Measurements from ENCODE around the gene GPR89B.
A peak's percentile ranks its signal among the peaks of the same experiment; 100 is the strongest.
"Not testable (repeated sequence)": the region's sequence is repeated elsewhere in the genome, so short reads cannot be mapped to it uniquely, and the experiment has no call there.

Gene GPR89B

DNA sequence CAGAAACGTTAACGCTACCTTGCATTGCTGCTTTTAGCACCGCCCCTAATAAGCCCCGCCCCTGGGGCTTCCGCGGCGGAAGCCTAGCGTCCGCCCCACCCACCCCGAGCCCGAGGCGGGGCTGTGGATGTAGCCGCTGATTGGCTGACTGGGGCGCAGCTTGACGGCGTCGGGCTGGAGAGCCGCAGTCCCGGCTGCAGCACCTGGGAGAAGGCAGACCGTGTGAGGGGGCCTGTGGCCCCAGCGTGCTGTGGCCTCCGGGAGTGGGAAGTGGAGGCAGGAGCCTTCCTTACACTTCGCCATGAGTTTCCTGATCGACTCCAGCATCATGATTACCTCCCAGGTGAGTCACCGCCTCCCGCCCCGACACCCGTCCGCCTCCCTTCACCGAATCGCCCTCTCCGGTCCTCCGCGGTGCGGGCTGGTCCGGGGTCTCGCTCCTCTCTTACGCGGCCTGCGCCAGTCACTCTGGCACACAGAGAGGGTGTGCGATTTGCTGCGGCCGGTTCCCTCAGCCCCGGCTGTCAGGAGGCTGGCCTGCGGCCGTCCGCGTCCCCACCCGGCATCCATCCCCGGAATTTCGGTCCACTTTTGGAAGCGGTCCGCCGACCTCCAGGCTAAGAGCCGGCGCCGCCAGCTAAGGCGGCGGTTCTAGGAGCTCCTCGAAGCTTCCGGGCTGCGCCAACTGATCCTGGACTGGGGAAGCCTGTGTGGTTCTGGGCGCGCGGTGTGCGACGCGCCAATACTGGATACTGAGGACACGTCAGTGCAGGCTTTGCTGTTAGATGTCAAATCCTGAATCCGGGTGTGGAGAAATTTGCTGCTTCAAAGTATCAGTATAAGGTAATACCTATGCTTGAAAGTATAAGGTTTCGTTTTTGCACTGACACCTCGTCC is at the start of gene GPR89B:
Gene GPR89B, plus strand, starts transcription at position 185 of the 897 bp plus-strand sequence. Its CDS starts 117 bp downstream, at position 302.
- DNase-seq, result peak; percentile 91

DNA sequence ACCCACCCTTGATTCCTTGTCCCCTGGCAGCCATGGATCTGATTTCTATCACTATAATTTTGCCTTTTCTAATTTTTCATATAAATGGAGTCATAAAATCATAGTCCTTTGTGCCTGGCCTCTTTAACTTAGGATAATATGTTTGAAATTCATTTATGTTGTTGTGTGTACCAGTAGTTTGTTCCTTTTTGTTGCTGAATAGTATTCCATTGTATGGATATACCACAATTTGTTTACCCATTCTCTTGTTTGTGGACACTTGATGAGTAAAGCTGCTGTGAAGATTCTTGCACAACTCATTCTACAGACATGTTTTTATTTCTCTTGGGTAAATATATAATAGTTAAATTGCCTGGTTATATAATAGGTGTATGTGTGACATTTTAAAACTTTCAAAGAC is 48.3 kb upstream of the GPR89B start:
- no peak for DNase-seq

DNA sequence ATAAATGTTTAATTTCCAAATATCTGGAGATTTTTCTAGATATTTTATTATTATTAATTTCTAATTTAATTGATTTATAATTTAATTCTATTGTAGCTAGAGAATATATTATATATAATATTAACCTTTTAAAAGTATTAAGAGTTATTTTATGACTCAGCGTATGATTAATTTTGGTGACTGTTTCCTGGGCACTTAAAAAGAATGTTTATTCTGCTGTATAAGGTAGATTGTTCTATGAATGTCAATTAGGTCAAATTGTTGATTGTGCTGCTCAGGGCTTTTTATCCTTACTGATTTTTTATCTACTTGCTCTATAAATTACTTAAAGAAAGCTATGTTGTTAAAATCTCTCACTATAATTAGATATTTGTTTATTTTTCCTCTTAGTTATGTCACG is 45.7 kb upstream of the GPR89B start:
- DNase-seq, result no peak

DNA sequence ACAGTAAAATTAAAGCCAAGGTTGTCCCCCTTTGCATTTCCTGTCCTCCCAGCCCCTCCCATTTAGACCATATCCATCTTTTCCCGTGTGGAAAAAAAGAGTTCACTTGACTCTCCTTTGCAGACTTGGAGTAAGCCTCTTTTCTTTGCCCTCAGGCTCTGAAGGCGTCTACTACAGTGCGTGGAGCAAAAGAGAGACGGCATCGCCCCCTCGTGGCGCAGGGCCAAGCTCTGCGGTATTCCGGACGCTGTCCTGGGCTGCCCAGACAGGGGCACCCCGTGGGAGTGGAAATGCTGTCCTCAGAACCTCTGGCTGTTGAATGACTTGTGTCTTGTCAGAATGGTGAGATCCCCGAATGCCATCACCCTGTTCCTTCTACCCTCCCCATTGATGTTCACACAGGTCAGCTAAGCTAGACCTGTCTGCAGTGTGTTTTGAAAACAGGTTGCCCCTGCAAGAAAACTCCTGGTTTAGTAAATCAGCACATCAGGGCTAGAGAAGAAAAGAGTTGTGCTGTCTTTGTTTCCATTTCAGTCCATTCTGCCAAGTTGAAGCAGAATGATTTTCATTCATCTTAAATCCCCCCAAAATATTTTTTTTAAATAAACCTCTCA is 37.9 kb upstream of the GPR89B start:
- peak; percentile 75 for DNase-seq

DNA sequence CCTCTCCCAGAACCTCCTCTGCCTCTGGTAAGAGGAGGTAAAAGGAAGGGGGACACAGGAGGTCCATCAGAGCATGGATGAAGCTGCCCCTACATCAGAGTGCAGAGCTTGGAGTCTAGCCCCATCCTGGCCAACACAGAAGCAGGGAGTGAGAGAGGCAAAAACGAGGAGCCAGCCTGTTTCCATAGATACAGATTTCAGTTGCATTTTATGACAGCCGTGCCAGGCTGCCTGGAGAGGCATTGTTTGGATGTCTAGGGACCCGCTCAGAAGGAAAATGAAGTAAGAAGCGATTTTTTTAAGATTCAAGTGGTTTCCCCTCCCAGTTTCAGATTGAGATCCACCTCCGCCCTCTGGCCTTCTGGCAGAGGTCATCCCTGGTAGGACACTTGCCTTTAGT is 37.1 kb upstream of the GPR89B start:
- DNase-seq, result no peak

DNA sequence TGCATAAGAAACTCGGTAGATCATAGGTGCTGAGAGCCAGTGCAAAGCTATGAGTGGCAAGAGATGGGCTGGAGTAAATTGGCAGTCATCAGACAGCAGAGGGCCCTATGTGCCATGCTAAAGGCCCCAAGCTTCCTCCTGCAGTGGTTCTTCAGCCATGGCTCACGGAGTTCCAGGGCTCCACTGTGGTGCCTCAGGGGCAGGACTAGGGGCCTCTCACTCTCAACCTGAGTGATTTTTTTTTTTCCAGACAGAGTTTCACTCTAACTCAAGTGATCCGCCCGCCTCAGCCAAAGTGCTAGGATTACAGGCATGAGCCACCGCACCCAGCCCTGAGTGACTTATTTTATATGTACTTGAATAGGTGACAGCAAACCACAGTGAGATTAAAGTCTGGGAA is 36.0 kb upstream of the GPR89B start:
- DNase-seq, result no peak

DNA sequence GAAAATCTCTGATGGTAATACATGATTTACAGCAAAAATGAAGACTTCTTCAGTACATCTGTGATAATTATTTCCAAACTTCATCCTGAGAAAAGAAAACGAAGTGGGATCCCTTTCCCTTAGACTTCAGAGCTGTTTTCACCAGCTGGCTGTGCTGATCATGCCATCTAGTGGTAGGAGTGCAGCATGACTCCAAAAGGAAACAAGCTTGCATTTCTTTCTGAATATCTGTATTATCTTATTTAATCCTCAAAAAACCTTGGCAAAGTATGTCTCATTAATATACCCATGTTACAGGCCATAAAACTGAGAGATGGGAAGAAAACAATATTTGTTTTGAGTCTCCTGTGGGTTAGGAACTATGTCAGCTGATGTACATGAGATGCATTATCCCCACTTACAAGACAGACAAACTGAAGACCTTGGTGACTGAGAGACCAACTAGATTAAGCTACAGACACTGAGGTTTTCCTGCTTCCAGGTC is 35.4 kb upstream of the GPR89B start:
- DNase-seq, result no peak

DNA sequence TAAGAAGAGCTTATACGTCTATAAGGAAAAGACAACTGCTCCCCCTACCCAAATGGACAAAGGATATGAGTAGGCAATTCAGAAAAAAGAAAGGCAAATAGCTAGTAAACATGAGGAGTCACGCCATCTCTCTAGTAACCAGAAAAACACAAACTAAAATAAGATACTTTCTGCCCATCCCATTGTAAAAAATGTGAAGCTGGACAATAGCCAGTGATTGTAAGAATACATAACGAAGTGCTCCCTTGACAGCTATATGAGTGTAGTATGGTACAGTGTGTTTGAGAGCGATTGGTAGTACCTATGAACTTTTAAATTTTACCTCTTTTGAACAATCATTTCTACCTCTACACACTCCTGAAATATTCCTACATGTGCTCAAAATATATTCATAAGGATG is 33.1 kb upstream of the GPR89B start:
- no peak for DNase-seq

DNA sequence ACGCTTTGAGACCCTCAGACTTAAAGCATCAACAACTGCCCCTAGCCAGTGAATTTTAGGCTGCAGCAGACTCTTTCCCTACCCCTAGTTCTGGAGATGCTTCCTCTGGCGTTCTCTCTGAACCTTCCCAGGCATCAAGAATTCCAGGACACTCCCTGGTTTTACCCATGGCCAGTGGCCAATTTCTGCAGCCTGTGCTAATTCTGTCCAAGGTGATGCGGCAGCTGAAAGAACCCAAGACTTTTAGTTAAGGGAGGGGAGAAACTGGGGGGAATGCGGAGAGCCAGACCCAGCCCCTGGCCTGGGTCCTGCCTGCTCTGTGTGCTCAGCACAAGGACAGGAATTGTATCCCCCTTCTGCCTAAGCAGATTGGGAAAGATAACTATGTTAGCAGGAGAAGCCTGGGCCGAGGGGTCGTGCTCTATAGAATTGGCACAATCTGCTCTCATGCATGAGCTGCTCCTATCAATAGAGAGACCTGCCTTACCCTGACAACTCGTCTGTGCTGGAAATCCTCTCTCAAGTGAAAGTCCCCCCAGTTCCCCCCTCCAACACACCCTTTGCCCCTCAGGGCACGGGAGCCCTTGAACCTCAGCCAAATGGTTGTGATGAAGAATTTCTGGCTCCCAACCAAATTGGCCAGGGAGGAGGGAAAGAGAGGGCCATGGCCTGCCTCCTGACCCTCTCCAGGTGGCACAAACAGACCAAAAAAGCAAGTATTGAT is 31.0 kb upstream of the GPR89B start:
- DNase-seq, result no peak

DNA sequence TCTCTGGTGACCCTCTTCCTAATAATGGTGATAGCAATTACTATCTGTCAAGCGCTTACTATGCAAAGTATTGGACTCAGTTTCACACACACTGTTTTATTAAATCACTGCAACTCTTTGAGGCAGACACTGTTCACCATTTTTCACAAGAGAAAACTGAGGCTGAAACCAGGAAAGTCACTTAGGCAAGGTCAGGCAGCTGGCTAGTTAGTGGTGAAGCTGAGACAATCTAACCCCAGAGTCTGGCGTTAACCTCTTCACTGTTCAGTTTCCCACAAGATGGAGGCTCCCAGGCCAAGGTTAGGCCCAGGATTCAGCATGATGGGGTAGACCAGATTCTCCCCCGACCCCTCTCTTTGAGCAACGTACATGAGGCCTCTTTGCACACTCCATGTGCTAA is 30.4 kb upstream of the GPR89B start:
- no peak for DNase-seq

DNA sequence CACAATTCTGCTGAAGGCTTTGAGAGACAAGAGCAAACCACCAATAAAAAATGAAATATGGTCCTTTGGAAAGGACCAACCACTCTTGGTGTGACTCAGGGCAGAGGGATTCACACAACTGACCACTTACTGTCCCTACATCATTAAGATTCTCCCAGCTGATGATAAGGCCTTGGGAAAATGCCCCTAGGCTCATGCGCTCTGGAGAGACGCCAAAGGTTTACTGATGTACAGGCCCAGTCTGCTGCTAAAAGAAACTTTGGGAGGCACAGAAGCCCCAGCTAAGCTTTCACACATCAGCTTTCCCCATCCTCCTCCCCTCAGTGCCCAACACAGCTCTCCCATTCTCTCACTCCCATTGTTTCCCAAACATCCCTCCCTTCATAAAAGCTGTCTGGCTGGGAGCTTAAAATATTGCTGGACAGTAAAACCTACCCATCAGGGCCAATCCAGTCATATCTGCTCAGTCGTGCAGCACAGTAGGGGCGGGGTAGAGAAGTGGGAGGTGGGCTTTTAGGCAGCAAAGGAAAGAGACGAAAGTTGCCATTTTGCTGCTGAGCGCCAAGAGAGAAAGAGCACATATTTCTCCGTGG is 25.9 kb upstream of the GPR89B start, which contains the start of gene GJA8:
Gene GJA8, plus strand, starts transcription at position 543 of the 593 bp plus-strand sequence. CDS start 5,161 bp downstream, outside the sequence.
- no peak for DNase-seq

DNA sequence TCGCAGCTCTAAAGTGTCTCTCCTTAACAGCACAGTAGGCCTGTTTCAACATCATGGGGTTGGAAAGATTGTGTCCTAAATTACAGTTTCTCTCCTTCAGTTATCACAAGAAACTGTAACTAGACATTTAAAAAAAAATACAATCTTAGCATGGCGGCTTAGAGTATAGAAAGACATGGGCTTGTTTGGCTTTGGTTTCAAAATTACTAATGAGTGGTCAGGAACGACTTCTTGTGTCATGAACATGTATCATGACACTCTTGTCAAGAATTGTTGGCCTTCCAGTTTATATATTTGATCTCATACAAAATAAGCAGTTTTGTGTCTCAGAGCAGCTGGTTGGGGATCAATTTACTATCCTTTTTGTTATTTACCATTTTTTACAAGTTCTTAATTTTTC is 23.5 kb upstream of the GPR89B start:
- no peak for DNase-seq

DNA sequence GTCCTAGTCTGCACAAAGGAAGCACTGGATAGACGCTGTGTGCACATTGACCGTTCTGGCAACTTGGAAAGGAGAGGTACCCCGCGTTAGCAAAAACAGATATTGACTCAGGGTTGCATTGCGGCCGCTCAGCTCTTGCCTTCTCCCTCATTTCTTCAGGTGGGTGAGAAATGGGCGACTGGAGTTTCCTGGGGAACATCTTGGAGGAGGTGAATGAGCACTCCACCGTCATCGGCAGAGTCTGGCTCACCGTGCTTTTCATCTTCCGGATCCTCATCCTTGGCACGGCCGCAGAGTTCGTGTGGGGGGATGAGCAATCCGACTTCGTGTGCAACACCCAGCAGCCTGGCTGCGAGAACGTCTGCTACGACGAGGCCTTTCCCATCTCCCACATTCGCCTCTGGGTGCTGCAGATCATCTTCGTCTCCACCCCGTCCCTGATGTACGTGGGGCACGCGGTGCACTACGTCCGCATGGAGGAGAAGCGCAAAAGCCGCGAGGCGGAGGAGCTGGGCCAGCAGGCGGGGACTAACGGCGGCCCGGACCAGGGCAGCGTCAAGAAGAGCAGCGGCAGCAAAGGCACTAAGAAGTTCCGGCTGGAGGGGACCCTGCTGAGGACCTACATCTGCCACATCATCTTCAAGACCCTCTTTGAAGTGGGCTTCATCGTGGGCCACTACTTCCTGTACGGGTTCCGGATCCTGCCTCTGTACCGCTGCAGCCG is 20.3 kb upstream of the GPR89B start:
- no peak for DNase-seq

DNA sequence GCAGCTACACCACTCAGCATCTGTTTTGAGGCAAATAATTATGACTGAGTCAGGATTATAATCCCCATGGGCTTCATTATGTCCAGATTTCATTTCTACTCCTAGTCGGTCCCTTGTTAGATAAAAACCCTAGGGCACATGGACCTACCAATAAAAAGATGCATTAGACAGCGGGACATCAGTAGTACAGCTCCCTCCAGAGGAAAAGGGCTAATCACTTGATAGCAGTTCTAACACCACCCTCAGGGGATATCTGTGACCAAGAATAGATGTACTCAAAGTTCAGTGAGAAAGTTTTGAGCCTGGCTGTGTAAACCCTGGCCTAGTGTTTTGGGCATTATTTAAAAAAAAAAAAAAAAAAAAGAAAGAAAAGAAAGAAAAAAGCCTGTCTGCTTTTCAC is 15.7 kb upstream of the GPR89B start:
- no peak for DNase-seq

DNA sequence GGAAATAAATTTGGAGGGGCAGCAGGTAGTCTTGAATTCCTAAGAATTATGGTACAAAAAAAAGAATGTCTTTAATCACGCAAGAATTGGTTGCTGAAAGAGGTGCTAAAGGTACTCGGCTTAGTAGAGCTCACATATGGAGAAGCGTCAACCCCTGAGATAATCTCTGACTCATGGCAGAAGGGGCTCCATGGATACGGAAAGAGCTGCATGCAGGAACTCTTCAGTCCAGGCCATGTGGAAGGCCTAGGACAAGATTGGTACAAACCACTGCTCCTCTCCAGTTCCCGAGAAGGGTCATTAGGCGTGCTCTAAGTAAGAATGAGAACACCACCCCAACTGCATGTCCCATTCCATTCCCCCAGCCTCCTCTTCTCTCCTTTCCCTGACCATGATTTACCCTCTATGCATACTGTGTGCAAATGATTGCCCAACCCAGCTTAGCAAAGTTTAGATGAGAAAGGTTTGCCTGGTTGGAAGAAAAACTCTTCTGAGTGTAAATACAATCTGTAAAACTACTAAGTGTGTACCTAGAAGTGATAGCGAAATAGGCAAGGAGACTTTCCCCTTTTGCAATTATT is 14.8 kb upstream of the GPR89B start:
- no peak for DNase-seq

DNA sequence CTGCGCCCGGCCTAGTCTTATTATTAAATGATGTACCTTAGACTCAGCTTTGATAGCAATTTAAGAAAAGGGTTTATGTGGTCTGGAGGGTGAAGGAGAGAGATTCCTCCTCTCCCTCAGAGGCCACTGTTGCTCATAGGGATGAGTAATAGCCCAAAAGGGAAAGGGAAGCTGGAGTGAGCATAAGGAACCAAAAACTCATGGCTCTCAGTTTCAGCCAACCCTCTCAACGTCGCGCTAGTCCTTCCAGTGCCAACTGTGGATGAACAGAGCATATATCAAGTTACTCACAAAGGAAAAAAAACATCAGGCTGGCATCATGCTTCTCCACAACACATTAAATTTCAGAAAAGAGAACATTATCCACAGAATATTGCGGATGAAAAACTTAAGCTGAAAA is 8.3 kb upstream of the GPR89B start:
- no peak for DNase-seq

DNA sequence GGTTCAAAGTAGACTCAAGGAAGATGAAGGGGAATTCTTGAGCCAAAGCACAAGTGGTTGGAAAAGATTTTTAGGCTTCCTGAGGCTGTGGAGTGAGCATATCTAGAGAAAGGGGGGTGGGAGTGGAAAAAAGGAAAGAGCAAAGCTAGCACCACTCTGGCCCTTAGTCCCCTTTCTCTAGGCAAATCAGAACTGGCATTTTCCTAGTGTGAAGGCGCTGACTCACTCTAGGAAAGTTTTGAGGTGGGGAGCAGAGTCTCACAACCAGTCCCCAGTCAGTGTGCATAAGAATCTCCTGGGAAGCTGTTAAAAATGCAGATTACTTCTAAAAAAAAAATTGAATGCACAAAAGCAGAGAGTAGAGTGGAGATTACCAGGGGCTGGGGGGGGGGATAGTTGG is 3.4 kb upstream of the GPR89B start:
- no peak for DNase-seq

DNA sequence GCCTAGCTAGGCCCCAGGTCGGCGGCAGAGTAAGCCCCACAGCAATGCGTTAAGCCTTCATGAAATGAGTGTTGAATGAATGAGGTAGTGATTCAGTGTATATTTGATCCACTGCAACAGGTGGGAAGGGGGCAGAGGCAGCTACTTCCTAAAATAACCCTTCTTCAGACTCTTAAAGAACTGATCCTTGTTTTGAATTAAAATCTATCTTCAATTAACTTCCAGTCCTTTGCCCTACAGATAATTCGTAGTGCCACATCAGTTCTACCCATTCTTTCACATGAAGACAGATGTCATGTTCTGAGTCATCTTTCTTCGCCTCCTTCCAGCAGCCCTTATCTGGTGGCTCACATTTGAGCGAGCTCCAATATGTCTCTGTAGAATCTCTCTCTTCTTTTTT is 1.0 kb upstream of the GPR89B start:
- DNase-seq, result not testable (repeated sequence)

DNA sequence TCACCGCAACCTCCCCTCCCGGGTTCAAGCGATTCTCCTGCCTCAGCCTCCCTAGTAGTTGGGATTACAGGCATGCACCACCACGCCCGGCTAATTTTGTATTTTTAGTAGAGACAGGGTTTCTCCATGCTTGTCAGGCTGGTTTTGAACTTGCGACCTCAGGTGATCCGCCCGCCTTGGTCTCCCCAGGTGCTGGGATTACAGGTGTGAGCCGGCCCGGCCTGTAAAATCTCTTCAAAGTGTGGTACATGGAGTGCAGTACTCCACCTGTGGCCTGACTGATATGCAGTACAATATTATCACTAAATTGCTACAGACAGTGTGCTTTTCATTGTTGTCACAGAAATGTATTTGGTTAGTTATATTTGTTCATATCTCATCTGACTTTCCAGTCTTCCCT is 531 bp upstream of the GPR89B start:
- not testable (repeated sequence) for DNase-seq

DNA sequence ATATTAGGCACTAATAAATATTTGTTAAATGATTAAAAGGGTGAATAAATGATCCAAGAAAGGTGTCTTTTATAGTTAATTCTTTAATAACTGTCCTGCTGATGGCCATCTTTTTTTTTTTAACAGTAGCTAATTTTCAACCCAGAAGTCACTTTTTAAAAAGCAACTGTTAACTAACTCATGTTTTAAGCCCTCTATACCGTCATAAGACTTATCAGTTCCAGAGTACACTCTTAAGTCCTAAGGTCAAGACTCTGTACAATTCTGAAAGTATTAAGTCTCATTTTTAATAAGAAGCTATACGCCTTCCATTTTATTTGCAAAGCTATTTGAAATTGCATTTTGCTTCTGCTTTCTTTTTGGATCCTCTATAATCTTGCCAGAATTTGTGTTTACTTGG is 2.9 kb downstream of the GPR89B start:
- not testable (repeated sequence) for DNase-seq

DNA sequence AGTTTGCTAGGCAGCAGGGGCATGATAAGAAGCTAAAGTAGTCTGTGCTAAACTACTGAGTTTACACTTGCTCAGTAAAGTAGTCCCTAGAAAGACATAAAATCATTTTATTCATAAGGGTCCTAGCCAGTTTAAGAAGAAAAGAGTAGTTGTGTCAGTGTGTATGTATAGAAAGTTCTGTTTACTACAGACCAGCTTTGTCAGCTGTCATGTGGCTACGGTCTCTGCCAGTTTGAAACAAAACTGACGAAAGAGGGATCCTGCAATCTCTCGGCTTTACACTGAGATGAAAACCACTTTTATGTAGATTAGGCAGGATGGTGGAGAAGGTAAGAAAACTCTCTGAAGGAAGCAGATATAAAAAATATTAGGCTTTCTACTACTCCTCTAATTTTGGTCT is 7.1 kb downstream of the GPR89B start:
- not testable (repeated sequence) for DNase-seq

DNA sequence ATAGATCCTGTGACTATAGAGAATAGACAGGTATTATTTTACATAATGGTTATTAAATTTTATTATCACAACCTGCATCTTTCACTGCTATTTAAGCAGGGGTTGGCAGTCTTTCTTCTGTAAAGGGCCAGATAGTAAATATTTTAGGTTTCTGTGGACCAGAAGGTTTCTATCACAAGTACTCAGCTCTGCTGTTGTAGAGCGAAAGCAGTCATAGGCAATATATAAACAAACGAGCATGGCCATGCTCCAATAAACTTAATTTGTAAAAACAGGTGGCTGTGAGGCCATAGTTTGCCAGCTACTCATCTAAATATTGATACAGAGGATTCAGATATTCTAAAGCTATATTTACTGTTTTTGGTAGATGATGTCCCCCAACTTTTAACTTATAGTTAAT is 12.2 kb downstream of the GPR89B start:
- not testable (repeated sequence) for DNase-seq
